ENCODE data around the gene TTC39B. TPM values are rescaled to one million over a fixed set of nuclear protein-coding genes. Genes with fewer than 3 reads are reported as not detected.

TTC39B gene
- total RNA-seq, 1 donor from 2014 or later, result 8.5 TPM

DNA sequence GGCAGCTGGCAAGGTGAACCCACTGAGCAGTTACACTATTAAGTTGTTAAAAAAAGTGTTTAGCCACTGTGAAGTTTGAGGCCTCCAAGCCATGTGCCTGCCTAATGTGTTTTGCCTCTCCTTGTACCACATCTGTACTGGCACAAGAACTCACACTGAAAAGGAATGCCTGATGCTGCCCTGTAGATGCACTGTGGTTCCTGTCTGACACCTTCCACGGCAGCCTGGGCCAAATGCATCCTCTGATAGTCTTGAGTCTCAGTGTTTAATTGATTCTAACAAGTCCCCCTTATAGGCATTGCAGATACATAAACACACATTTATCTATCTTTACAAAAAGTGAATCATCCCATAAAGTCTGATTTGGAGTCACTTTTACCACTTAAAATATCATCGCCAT is 169.9 kb downstream of the TTC39B start:
- H3K36me3 Mint-ChIP-seq, result no peaks in the 10 kb centered on the region
- H3K4me3 Mint-ChIP-seq, result no peak overlapping the region
- no peak for DNase-seq (ENCODE audit: extremely low spot score, unreplicated experiment)
- TF ChIP-seq, protein P1, sequence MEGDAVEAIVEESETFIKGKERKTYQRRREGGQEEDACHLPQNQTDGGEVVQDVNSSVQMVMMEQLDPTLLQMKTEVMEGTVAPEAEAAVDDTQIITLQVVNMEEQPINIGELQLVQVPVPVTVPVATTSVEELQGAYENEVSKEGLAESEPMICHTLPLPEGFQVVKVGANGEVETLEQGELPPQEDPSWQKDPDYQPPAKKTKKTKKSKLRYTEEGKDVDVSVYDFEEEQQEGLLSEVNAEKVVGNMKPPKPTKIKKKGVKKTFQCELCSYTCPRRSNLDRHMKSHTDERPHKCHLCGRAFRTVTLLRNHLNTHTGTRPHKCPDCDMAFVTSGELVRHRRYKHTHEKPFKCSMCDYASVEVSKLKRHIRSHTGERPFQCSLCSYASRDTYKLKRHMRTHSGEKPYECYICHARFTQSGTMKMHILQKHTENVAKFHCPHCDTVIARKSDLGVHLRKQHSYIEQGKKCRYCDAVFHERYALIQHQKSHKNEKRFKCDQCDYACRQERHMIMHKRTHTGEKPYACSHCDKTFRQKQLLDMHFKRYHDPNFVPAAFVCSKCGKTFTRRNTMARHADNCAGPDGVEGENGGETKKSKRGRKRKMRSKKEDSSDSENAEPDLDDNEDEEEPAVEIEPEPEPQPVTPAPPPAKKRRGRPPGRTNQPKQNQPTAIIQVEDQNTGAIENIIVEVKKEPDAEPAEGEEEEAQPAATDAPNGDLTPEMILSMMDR (conservative IDR thresholded peaks at IDR 0.05), result no peak
- peaks cover 6% of the 10 kb centered on the region for H3K27me3 Mint-ChIP-seq
- no peak overlapping the region for H3K27ac Mint-ChIP-seq
- H3K4me1 Mint-ChIP-seq (ENCODE audit: unreplicated experiment), result peaks cover 20% of the 10 kb centered on the region
- H3K9me3 Mint-ChIP-seq, result peaks cover 5% of the 10 kb centered on the region

DNA sequence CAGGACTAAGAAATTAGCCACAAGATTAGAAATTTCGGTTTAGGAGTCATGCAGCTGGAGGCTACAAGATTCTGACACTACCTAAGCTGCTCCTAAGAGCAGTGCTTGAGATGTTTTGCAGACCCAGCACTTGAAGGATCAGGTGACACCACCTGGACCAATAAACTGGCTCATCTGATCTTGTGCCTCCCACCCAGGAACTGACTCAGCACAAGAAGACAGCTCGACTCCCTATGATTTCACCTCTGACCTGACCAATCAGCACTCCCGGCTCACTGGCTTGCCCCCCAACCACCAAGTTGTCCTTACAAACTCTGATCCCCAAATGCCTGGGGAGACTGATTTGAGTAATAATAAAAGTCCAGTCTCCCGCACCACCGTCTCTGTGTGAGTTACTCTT is 170.4 kb downstream of the TTC39B start:
- TF ChIP-seq, protein P1 (conservative IDR thresholded peaks at IDR 0.05), result no peak
- H3K27ac Mint-ChIP-seq, result no peak overlapping the region

DNA sequence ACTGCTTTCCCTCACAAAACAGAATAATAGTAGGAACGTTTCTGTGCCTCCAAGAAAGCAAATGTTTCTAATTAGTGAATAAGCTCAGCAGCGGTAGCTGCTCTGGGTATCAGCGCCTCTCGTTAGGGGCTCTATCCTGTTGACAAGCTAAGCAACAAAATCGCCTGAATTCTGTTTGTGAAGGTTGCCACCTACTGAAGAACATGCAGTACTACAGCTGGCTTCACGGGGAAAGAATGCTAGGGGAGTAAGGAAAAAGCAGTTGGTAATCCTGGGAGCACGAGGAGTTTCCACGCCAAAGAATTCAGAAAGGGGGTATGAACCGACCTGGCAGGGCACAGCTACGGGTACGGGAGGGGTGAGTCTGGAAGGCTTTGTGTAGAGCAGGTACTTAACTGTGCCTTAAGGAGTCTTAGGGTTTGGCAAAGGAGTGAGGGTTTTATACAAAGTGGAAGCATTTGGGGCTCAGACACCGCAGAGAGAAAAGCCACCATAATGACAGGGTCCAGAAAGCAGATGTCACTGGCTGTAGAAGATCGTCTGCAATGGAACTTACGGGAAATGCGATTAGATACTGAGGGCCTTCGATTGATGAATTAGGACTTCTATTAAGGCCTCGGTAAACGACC is 171.7 kb downstream of the TTC39B start:
- peak overlapping the region; percentile 14 for H3K27ac Mint-ChIP-seq
- no peak for DNase-seq (ENCODE audit: extremely low spot score, unreplicated experiment)
- H3K36me3 Mint-ChIP-seq, result no peaks in the 10 kb centered on the region
- H3K4me3 Mint-ChIP-seq, result peak overlapping the region; percentile 19
- peaks cover 4% of the 10 kb centered on the region for H3K27me3 Mint-ChIP-seq
- TF ChIP-seq, protein P1 (conservative IDR thresholded peaks at IDR 0.05), result peak; percentile 89
- H3K9me3 Mint-ChIP-seq, result peaks cover 5% of the 10 kb centered on the region
- H3K4me1 Mint-ChIP-seq (ENCODE audit: unreplicated experiment), result peaks cover 17% of the 10 kb centered on the region

More for the DNA sequence above, 170.4 kb downstream of the TTC39B start:
- peaks cover 4% of the 10 kb centered on the region for H3K27me3 Mint-ChIP-seq
- no peak overlapping the region for H3K4me3 Mint-ChIP-seq
- peaks cover 20% of the 10 kb centered on the region for H3K4me1 Mint-ChIP-seq (ENCODE audit: unreplicated experiment)
- no peak for DNase-seq (ENCODE audit: extremely low spot score, unreplicated experiment)
- H3K36me3 Mint-ChIP-seq, result no peaks in the 10 kb centered on the region
- peaks cover 5% of the 10 kb centered on the region for H3K9me3 Mint-ChIP-seq

DNA sequence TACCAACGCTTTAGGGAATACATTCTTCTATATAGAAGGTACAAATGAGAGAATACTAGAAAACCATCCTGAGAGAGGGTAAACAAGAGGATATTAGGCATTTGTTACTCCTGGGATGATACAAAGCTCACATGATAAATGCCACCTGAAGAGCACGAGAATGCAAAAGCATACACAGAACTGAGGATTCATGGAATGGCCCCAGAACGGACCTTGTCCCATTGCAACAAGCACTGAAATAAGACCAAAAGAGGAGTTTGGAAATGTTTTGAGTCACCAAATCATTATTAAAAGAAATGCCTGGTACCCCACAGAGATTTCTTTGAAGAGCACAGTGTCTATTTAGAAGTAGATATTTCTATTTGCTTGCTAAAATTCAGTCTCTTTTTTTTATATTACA is 173.5 kb downstream of the TTC39B start:
- Mint-ChIP-seq H3K27me3 (peaks cover 4% of the 10 kb centered on the region), H3K9me3 (peaks cover 10% of the 10 kb centered on the region), H3K4me1 (ENCODE audit: unreplicated experiment) (peaks cover 13% of the 10 kb centered on the region), H3K27ac (no peak overlapping the region), H3K36me3 (no peaks in the 10 kb centered on the region), H3K4me3 (no peak overlapping the region)
- TF ChIP-seq, protein P1 (conservative IDR thresholded peaks at IDR 0.05), result no peak
- no peak for DNase-seq (ENCODE audit: extremely low spot score, unreplicated experiment)

DNA sequence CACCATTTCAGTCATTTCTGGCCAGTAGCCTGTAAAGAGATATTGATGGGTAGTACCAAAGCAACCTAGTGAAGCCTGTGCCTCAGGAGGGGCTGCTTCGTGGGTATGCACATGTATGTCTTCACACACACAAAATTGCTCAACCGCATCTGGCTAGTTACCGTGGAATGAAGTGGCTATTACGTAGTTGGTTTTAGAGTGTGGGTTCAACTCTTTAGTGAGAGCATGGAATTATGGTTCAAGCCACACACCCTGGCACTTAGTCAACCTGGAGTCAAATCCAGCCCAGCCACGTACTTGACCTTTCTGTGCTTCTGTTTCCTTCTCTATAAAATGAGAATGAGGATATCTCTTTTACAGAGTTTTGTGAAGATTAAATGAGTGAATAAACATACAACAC is 174.9 kb downstream of the TTC39B start:
- Mint-ChIP-seq H3K4me3 (no peak overlapping the region), H3K36me3 (no peaks in the 10 kb centered on the region), H3K27me3 (peaks cover 14% of the 10 kb centered on the region), H3K4me1 (ENCODE audit: unreplicated experiment) (peaks cover 12% of the 10 kb centered on the region), H3K27ac (no peak overlapping the region), H3K9me3 (peaks cover 10% of the 10 kb centered on the region)
- TF ChIP-seq, protein P1 (conservative IDR thresholded peaks at IDR 0.05), result no peak
- no peak for DNase-seq (ENCODE audit: extremely low spot score, unreplicated experiment)

Data from type B pancreatic cell (in vitro differentiated cells).